NCI-H2227 (cell line): ENCODE measurements around the gene FAT2.

Experiments
- DNase-seq: peaks from one replicate; lab custom pipeline; 2025; ENCODE audit not compliant: unreplicated experiment; lab: John Stamatoyannopoulos, UW

The FAT2 gene

DNA sequence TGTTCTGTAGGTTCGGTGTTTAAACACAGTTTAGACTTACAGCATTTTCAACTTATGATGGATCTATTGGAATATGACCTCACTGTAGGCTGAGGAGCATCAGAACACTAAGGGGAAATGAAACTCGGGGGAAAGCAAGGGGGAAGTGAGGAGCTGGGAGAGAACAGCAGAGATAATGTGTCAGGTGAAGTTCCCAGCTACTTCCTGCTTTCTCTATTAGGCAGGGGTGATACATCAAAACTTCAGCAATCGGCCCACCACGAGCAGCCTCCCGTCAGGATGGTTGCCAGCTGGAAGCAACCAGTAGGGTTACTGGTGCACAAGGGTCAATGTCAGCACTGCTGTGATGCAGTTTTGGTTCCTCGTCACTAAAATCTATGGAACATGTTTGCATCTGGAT, 34.3 kb downstream of the FAT2 start:
- DNase-seq: no peak

DNA sequence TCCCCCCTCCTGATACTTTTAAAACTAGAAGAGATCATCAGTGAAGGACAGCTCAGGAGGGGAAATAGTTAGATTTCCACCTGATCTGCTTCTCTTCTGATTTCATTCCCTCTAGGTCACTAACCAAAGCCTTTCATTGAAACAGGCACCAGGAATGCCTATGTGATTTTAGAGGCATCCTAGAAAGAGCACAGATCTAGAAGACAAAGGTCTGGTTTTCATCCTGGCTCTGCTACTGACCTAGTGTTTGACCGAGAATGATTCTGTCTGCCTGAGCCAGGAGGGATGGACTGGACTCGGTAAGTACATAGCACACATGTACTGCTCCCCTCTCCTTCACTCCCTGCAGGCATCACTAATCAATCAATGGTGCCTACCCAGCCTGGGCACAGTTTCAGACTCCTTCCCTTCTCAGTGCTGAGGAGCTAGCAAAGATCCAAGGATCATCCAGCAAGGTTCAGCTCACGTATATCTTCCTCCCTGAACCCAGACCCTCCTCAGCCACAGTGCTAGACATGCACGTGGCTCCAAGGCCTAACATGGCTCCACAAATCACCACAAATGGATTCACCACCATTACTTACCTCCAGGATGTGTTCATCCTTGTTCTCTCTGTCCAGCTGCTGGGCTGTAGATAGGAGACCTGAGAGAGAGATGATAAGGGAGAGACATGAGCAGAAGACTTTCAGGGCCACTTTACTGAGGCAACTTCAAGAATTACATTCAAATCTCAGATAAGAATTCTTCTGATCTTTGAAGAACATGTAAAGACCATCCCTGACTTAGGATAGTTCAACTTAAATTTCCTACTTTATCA, 35.2 kb downstream of the FAT2 start:
- DNase-seq: no peak

DNA sequence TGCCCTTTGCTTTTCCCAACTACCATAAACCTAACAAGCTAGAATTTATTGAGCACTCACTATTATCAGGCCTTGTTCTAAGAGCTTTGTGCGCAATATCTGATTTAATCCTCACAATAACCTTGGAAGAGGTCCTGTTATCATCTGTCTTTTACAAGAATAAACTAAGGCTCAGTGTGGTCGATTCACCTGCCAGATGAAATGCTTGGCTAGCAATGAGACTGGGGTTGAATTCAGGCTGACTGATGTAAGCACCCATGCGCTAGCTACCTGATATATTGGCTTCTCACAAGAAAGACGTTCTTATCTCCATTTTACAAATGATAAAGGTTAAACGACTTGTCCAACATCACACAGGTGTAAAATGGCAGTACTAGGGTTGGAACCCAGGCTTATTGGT, 37.4 kb downstream of the FAT2 start:
- no peak for DNase-seq

DNA sequence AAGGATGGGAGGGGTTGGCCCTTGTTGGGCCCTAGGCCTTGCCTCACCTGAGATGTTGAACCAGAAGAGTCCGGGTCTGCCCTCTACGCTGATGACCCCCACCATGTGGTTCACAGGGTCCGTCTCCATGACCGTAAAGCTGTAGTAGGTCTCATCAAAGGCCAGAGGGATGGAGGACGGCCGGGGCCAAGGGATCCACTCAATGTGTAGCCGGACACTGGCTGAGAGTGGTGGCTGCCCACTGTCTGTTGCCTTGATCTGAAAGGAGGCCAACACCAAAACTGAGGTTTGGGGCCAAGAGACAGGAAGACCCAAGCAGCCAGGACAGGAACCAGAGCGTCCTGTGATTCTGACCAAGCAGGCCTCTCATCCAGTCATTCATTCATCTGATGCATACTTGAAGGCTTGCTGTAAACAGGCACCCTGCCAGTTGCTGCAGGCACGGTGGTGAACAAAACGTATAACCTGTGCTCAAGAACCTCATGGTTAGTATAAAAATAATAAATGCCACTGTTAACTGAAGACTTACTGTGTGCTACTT, 37.9 kb downstream of the FAT2 start:
- no peak for DNase-seq

DNA sequence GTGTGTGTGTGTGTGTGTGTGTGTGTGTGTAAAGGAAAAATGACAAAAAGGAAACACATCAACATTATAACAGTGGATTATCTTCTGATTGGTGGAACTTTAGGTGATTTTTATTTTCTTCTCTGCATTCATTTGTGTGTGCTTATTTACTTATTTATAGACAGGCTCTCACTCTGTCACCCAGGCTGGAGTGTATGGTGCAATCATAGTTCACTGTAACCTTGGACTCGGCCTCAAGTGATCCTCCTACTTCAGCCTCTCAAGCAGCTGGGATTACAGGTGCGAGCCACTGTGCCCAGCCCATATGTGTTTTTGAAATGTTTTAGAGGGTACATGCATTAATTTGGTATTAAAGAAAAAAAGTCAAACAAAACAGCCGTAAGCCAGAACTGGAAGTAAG, 39.1 kb downstream of the FAT2 start:
- no peak for DNase-seq

DNA sequence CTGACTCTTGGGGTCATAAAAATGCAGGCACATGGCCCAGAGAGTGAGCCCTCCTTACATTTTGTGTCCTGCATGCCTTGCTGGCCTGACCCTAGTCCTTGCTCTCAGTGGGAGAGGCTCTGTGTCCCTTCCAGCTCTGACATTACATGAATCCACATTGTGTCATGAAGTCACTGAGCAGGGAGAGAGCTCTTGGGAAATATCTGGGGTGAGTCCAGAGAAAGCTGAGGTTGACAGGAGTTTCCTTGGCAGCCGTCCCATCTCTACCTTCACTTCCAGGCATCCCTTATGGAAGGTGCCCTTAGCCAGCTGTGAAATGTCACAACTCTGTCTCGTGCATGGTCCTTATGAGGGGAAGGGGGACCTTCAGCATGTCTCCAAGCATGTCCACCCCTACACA, 41.0 kb downstream of the FAT2 start:
- DNase-seq: no peak

DNA sequence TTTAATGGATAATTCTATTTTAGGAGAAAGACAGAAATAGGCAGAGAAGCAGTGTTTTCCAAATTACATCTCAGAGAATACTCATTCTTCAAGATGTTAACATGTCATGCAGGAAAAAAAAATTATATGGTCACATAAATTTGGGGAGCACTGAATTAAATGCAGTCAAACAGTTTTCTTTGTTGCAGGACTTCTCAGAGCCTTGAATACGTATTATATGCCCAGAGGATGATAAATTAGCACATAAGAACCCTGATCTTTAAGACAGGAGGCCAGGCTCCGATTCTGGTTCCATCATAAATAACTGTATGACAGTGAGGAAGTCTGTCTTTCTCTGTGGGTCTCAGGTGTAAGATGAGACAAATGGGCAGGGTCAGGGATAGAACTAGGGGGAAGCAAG, 41.4 kb downstream of the FAT2 start:
- DNase-seq: no peak

DNA sequence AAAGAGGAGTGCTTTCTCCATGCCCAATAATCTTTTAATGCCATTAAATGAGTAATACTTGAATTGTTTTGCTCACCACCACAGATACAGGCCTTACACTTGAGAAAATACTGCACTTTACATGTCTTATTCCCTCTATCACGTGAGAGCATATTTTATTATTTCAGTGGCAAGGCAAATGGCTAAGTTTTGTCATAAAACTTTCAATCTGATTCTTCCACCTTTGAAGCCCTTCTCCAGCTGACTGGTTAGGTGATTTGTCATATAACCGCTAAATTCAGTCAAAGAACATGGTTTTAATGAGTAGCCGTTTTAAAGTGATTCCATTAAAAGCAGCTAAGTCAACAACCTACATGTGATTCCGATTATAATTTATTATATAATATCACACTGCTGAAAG, 43.8 kb downstream of the FAT2 start:
- no peak for DNase-seq

DNA sequence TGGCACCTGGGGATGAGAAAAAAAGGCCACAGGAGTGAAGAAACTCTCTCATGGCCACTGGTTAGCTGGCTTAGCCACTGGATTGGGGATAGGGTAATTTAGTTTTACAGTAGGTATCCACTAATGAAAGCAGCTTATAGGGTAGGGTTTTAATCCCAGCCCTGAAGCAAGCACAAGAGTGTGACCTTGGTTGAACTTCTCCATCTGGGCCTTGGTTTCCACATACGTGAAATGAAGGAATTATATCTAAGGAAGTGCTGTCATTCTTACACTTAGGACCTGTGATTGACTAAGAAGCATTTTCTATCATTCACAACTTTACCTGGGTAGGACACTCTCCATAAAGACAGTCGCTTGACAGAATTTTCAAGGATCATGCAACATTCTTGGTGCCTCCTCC, 49.6 kb downstream of the FAT2 start:
- no peak for DNase-seq
